Measurements from ENCODE around the gene GGA3.

Gene GGA3

GRCh38 chr17:75237100-75238014 is 24.0 kb downstream of the GGA3 start:
- TF ChIP-seq CTCF (IDR thresholded peaks at IDR 0.05; ENCODE audit: low read depth, low read length): no peak
- no peak for TF ChIP-seq POLR2A (IDR thresholded peaks at IDR 0.05; ENCODE audit: extremely low read depth, insufficient read length)
- no peak for TF ChIP-seq MAX (IDR thresholded peaks at IDR 0.05; ENCODE audit: low read depth, low read length)
- no peak for TF ChIP-seq MYC (IDR thresholded peaks at IDR 0.05; ENCODE audit: low read depth, low read length)
- no peak overlapping the region for H3K4me3 ChIP-seq (ENCODE audit: low read depth, low read length)
- no peak for DNase-seq (ENCODE audit: low read depth)

- no peak for DNase-seq (ENCODE audit: low read depth)
- TF ChIP-seq MAX (IDR thresholded peaks at IDR 0.05; ENCODE audit: low read depth, low read length) (no peak), MYC (IDR thresholded peaks at IDR 0.05; ENCODE audit: low read depth, low read length) (no peak), CTCF (IDR thresholded peaks at IDR 0.05; ENCODE audit: low read depth, low read length) (no peak), POLR2A (IDR thresholded peaks at IDR 0.05; ENCODE audit: extremely low read depth, insufficient read length) (no peak)
- no peak overlapping the region for H3K4me3 ChIP-seq (ENCODE audit: low read depth, low read length)
Measured at GRCh38 chr17:75232786-75233185, 28.6 kb downstream of the GGA3 start.

- TF ChIP-seq CTCF (IDR thresholded peaks at IDR 0.05; ENCODE audit: low read depth, low read length) (no peak), MAX (IDR thresholded peaks at IDR 0.05; ENCODE audit: low read depth, low read length) (no peak), POLR2A (IDR thresholded peaks at IDR 0.05; ENCODE audit: extremely low read depth, insufficient read length) (no peak), MYC (IDR thresholded peaks at IDR 0.05; ENCODE audit: low read depth, low read length) (no peak)
- no peak for DNase-seq (ENCODE audit: low read depth)
- no peak overlapping the region for H3K4me3 ChIP-seq (ENCODE audit: low read depth, low read length)
Measured at GRCh38 chr17:75231741-75232464, 29.5 kb downstream of the GGA3 start.

- no peak overlapping the region for H3K4me3 ChIP-seq (ENCODE audit: low read depth, low read length)
- no peak for TF ChIP-seq MAX (IDR thresholded peaks at IDR 0.05; ENCODE audit: low read depth, low read length)
- TF ChIP-seq CTCF (IDR thresholded peaks at IDR 0.05; ENCODE audit: low read depth, low read length): no peak
- TF ChIP-seq MYC (IDR thresholded peaks at IDR 0.05; ENCODE audit: low read depth, low read length): no peak
- no peak for TF ChIP-seq POLR2A (IDR thresholded peaks at IDR 0.05; ENCODE audit: extremely low read depth, insufficient read length)
- no peak for DNase-seq (ENCODE audit: low read depth)
Measured at GRCh38 chr17:75231071-75231470, 30.3 kb downstream of the GGA3 start.

GRCh38 chr17:75228847-75229246 is 32.6 kb downstream of the GGA3 start:
- no peak overlapping the region for H3K4me3 ChIP-seq (ENCODE audit: low read depth, low read length)
- DNase-seq (ENCODE audit: low read depth): peak; percentile 61
- no peak for TF ChIP-seq CTCF (IDR thresholded peaks at IDR 0.05; ENCODE audit: low read depth, low read length)
- TF ChIP-seq POLR2A (IDR thresholded peaks at IDR 0.05; ENCODE audit: extremely low read depth, insufficient read length): no peak
- no peak for TF ChIP-seq MAX (IDR thresholded peaks at IDR 0.05; ENCODE audit: low read depth, low read length)
- no peak for TF ChIP-seq MYC (IDR thresholded peaks at IDR 0.05; ENCODE audit: low read depth, low read length)

All from NB4 (cell line).